ENCODE measurements around the gene NLRP3. TPM values are rescaled to one million over a fixed set of nuclear protein-coding genes. Genes with fewer than 3 reads are reported as not detected.

Gene NLRP3
- total and polyA plus RNA-seq, 2 of the 13 experiments (the other 11 are each of a cell fraction or from before 2014, with no cell fraction given) = not detected

DNA sequence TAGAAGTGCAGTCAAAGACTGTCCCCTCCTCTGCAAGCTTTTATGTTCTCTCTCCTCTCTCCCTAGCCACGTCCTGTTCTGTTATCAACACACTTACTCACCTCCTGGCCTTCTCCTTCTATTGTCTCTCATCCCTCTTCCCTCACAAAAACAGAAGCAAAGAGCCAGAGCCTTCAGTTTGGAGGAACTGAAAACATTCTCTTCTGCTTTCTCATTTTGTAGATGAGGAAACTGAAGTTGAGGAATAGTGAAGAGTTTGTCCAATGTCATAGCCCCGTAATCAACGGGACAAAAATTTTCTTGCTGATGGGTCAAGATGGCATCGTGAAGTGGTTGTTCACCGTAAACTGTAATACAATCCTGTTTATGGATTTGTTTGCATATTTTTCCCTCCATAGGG, 1.9 kb downstream of the NLRP3 start:
- intact Hi-C loops (cut with micrococcal nuclease; ENCODE audit: unreplicated experiment) (no loop called here), in situ Hi-C loops (cut with HindIII; ENCODE audit: extremely low pct_ligation_motif_present, low pct_unique_long_range_greater_than_20kb) (no loop called here)
- FAIRE-seq (no peak), DNase-seq (ENCODE audit: low spot score) (no peak), ATAC-seq (no peak)
- no peaks in the 10 kb centered on the region for H4K20me1 ChIP-seq (ENCODE audit: insufficient read depth, low read length)
- no peaks in the 10 kb centered on the region for H3K9me3 ChIP-seq (ENCODE audit: low read length)
- H3K27me3 ChIP-seq (ENCODE audit: control insufficient read depth in 1 of 2, insufficient read depth in 2 of 2, low read length in 2 of 2) = peaks cover 0 to 39% of the 10 kb centered on the region in 2 experiments; a peak in 3 of 5 replicates
- no peak overlapping the region for H2AFZ ChIP-seq (ENCODE audit: low read length)
- no peaks in the 10 kb centered on the region for H3K79me2 ChIP-seq (ENCODE audit: insufficient read depth, low read length)
- ChIA-PET POLR2A (no interaction called here), CTCF (ENCODE audit: low intra/inter-chr PET ratio, low total read pairs) (no interaction called here)
- BruUV-seq (replicated peaks) = no TSS peak
- no peaks in the 10 kb centered on the region for H3K36me3 ChIP-seq (replicated peaks in 1 of 2; ENCODE audit: control insufficient read depth in 1 of 2, insufficient read depth in 2 of 2, low read length in 2 of 2)
- no peak overlapping the region for H3K4me3 ChIP-seq (replicated peaks in 1 of 3; ENCODE audit: insufficient read depth in 1 of 3, low read depth in 2 of 3, low read length in 3 of 3)
- no peak overlapping the region for H3K9ac ChIP-seq (ENCODE audit: insufficient read depth, low read depth, low read length)
- TF ChIP-seq ZNF451 (CRISPR knock-in tag; IDR thresholded peaks at IDR 0.05) = no peak
- TF ChIP-seq ZNF782 (CRISPR knock-in tag; IDR thresholded peaks at IDR 0.05; ENCODE audit: borderline replicate concordance) = no peak
- TF ChIP-seq, protein P1, sequence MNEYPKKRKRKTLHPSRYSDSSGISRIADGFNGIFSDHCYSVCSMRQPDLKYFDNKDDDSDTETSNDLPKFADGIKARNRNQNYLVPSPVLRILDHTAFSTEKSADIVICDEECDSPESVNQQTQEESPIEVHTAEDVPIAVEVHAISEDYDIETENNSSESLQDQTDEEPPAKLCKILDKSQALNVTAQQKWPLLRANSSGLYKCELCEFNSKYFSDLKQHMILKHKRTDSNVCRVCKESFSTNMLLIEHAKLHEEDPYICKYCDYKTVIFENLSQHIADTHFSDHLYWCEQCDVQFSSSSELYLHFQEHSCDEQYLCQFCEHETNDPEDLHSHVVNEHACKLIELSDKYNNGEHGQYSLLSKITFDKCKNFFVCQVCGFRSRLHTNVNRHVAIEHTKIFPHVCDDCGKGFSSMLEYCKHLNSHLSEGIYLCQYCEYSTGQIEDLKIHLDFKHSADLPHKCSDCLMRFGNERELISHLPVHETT (CRISPR knock-in tag; conservative IDR thresholded peaks at IDR 0.05) = no peak
- TF ChIP-seq LCORL (IDR thresholded peaks at IDR 0.05) = no peak
- no peak for TF ChIP-seq LCORL (CRISPR knock-in tag; IDR thresholded peaks at IDR 0.05)
- WGBS (ENCODE audit: low lambda C conversion rate) = 35% methylated on average over 5 of the region's 5 CpGs
- peaks cover 10% of the 10 kb centered on the region; the same call in 1 of the 2 replicates for H3K4me1 ChIP-seq (ENCODE audit: insufficient read depth, low read length)
- H3K4me2 ChIP-seq (ENCODE audit: low read depth, low read length) = no peak overlapping the region
- no peak overlapping the region for H3K27ac ChIP-seq (ENCODE audit: extremely low read length, insufficient read depth, low read length)

DNA sequence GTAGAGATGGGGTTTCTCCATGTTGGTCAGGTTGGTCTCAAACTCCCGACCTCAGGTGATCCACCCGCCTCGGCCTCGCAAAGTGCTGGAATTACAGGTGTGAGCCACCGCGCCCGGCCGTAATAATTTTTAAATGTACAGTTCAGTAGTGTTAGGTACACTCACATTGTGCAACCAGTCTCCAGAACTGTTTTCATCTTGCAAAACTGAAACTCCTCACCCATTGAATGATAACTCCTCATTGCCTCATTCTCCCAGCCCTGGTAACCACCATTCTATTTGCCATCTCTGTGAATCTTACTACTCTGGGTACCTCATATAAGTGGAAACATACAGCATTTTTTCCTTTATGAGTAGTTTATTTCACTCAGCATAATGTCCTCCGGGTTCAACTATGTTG, 3.4 kb downstream of the NLRP3 start:
- H3K9ac ChIP-seq (ENCODE audit: insufficient read depth, low read depth, low read length) = no peak overlapping the region
- ChIA-PET POLR2A (no interaction called here), CTCF (ENCODE audit: low intra/inter-chr PET ratio, low total read pairs) (no interaction called here)
- DNase-seq (ENCODE audit: low spot score) (no peak), FAIRE-seq (no peak), ATAC-seq (no peak)
- no peaks in the 10 kb centered on the region for H3K36me3 ChIP-seq (replicated peaks in 1 of 2; ENCODE audit: control insufficient read depth in 1 of 2, insufficient read depth in 2 of 2, low read length in 2 of 2)
- no TSS peak for BruUV-seq (replicated peaks)
- H3K4me2 ChIP-seq (ENCODE audit: low read depth, low read length) = no peak overlapping the region
- H3K4me1 ChIP-seq (ENCODE audit: insufficient read depth, low read length) = peaks cover 10% of the 10 kb centered on the region; the same call in 1 of the 2 replicates
- no peak overlapping the region for H3K4me3 ChIP-seq (replicated peaks in 1 of 3; ENCODE audit: insufficient read depth in 1 of 3, low read depth in 2 of 3, low read length in 3 of 3)
- H3K27ac ChIP-seq (ENCODE audit: extremely low read length, insufficient read depth, low read length) = no peak overlapping the region
- H2AFZ ChIP-seq (ENCODE audit: low read length) = no peak overlapping the region
- in situ Hi-C loops (cut with HindIII; ENCODE audit: extremely low pct_ligation_motif_present, low pct_unique_long_range_greater_than_20kb) (no loop called here), intact Hi-C loops (cut with micrococcal nuclease; ENCODE audit: unreplicated experiment) (no loop called here)
- WGBS (ENCODE audit: low lambda C conversion rate) = 66% methylated on average over 9 of the region's 9 CpGs
- no peaks in the 10 kb centered on the region for H4K20me1 ChIP-seq (ENCODE audit: insufficient read depth, low read length)
- no peaks in the 10 kb centered on the region for H3K9me3 ChIP-seq (ENCODE audit: low read length)
- no peaks in the 10 kb centered on the region for H3K79me2 ChIP-seq (ENCODE audit: insufficient read depth, low read length)
- peaks cover 0 to 48% of the 10 kb centered on the region in 2 experiments; a peak in 3 of 5 replicates for H3K27me3 ChIP-seq (ENCODE audit: control insufficient read depth in 1 of 2, insufficient read depth in 2 of 2, low read length in 2 of 2)
- no peak for TF ChIP-seq IKZF1 (IDR thresholded peaks at IDR 0.05)
- TF ChIP-seq HDAC2 (CRISPR knock-in tag; IDR thresholded peaks at IDR 0.05) = no peak
- no peak for TF ChIP-seq SCMH1 (CRISPR knock-in tag; IDR thresholded peaks at IDR 0.05; ENCODE audit: borderline replicate concordance)
- TF ChIP-seq, protein P2, sequence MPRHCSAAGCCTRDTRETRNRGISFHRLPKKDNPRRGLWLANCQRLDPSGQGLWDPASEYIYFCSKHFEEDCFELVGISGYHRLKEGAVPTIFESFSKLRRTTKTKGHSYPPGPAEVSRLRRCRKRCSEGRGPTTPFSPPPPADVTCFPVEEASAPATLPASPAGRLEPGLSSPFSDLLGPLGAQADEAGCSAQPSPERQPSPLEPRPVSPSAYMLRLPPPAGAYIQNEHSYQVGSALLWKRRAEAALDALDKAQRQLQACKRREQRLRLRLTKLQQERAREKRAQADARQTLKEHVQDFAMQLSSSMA (CRISPR knock-in tag; IDR thresholded peaks at IDR 0.05) = no peak
- no peak for TF ChIP-seq ZNF235 (CRISPR knock-in tag; IDR thresholded peaks at IDR 0.05; ENCODE audit: borderline replicate concordance)
- TF ChIP-seq, protein P3, sequence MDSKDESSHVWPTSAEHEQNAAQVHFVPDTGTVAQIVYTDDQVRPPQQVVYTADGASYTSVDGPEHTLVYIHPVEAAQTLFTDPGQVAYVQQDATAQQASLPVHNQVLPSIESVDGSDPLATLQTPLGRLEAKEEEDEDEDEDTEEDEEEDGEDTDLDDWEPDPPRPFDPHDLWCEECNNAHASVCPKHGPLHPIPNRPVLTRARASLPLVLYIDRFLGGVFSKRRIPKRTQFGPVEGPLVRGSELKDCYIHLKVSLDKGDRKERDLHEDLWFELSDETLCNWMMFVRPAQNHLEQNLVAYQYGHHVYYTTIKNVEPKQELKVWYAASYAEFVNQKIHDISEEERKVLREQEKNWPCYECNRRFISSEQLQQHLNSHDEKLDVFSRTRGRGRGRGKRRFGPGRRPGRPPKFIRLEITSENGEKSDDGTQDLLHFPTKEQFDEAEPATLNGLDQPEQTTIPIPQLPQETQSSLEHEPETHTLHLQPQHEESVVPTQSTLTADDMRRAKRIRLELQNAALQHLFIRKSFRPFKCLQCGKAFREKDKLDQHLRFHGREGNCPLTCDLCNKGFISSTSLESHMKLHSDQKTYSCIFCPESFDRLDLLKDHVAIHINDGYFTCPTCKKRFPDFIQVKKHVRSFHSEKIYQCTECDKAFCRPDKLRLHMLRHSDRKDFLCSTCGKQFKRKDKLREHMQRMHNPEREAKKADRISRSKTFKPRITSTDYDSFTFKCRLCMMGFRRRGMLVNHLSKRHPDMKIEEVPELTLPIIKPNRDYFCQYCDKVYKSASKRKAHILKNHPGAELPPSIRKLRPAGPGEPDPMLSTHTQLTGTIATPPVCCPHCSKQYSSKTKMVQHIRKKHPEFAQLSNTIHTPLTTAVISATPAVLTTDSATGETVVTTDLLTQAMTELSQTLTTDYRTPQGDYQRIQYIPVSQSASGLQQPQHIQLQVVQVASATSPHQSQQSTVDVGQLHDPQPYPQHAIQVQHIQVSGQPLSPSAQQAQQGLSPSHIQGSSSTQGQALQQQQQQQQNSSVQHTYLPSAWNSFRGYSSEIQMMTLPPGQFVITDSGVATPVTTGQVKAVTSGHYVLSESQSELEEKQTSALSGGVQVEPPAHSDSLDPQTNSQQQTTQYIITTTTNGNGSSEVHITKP (CRISPR knock-in tag; IDR thresholded peaks at IDR 0.05; ENCODE audit: low read depth) = no peak
- TF ChIP-seq NRL (CRISPR knock-in tag; IDR thresholded peaks at IDR 0.05; ENCODE audit: borderline replicate concordance) = no peak

Measured in HepG2 (cell line).